Fibroblast of skin of right quadriceps (primary cell): ENCODE results near the gene PRDM2.
A peak's percentile ranks its signal among the peaks of the same experiment; 100 is the strongest.

ENCODE experiments used
- DNase-seq: peaks from one replicate; pipeline ENCODE4 v3.0.0-alpha.2; 2013

The PRDM2 gene

DNA sequence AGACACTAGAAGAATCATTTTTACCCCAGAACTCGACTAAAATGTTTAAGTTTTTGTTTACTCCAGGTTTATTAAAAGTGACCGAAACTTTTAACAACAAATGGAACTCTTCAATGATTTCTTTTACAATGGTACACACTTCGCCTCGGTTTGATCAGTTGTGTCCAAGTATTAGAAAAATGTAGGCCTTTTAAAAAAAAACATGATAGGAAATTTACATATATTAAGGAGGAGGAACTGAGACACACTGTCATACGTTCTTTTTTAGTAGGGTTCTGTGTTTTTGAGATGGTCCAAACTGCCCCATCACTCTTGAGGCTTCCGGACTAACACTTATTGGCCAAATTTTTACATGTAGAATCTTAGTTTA, 1.3 kb downstream of the PRDM2 start:
- no peak for DNase-seq

GRCh38 chr1:13702425-13703127, 2.6 kb downstream of the PRDM2 start:
- DNase-seq = no peak

DNA sequence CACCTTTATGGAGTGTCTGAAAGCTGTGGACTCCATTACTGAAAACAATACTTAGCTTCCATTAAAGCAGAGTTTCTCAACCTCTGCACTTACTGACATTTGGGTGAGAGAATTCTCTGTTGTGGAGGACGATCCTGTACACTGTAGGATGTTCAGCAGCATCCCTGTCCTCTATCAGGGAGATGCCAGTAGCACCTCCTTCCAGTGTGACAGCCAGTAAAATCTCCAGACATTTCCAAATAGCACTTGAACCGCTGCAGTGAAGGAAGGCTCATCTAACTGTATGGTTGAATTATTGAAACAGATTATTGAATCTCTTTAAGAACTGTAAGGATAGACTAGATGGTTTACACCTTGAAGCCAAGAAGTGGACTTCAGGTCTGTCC, 3.1 kb downstream of the PRDM2 start:
- no peak for DNase-seq

DNA sequence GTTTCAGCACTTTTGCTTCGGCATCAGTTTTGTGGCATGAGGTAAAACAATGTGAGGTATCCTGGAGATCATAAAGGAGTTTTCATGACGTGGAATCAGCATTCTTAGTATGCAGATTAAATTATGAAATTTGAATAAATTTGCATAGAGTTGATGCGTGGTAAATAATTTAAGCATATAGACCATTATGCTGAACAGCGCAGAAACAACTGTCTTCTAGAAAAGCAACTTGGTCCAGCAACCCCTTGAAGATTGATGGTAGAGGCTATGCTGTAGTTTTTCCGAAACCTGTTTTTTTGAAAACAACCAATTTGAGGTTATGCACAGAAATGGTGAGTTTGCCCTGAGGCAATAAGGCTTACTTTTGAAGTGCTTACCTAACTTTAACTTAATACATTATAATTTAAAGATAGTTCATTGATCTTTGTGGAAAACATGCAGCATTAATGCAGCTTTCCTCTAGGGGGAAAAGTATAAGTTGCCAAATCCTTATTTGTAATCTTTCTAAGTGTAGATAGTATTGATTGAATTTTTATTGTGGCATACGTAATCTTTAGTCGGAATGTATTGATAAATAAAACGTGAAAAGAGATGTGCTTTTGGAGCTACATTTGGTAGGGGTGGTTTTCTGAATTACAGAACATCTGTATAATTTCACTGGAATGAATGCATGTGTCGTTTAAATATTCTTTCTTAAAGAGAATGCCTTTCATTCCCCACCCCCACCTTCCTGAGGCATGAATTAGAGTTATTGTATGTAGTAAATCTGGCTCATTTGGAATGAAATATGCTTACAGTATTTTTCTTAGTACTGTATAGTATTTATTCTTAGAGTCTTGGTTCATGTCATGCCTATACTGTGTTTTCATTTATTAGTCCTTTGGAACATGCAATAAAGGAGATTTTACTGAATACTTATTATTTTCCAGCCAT, 3.8 kb downstream of the PRDM2 start:
- peak; percentile 14 for DNase-seq

DNA sequence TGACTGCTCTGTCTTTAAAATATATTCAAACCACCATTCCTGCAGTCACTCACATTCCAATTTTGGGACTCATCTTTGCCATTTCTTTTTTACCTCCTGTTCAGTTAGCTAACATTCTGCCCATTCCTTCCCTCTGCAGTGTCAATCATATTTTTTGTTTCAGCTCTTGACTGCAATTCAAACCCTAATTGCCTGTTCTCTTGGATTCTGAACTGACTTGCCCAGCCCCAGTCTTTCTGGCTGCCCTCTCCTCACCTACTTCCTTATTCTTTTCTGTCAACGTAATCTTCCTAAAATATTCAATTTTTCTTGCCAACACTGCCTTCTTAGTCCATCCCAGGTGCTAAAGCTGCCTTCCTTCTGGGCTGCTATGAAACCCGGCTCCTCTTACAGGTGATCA, 6.1 kb downstream of the PRDM2 start:
- DNase-seq = no peak

DNA sequence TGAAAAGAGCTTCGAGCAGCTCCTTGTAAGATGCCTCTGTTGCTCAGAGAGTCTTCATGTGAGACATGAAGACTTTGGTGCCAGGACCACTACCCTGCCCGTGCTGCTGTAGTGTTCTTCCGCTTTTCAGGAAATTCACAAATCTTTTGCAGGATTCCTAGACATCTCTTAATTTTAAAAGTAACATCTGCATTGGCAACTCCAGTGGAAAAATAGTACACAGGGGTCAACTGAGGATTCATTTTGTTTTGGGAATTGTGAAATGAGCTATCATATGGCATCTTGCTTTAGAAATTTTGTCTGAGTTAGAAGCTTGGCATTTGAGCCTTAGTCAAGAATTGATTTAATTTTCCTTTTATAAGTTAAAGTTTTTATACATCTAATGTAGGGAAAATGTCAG, 7.2 kb downstream of the PRDM2 start:
- DNase-seq = peak; percentile 45

DNA sequence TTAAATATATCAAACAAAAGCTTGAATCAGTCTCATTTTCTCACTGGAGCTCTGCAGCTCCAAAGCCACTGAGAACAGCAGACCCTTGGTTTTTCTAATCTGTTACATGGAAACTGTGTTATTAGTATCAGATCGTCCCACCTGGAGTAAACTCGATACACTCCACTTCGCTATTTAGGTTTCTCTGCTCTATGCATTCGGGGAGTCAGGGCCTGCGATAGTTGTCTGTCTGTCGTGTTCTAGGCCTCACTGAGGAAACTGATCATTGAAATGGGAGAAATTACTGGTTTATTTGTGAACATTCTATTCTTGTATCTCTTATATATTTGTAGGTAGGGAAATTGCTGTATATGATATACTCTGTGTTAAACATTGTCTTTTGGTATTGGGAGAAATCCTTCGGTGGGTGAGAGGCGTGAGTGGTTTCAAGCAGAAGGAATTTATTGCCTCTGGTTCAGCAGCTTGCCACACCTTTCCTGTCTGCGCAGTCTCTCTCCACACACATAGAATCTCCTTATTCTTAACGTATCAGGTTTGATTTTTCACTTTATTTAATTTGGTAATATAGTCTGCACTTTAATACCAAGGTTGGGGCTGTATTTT, 8.5 kb downstream of the PRDM2 start:
- no peak for DNase-seq

GRCh38 chr1:13710086-13710485, 10.1 kb downstream of the PRDM2 start:
- DNase-seq = no peak

DNA sequence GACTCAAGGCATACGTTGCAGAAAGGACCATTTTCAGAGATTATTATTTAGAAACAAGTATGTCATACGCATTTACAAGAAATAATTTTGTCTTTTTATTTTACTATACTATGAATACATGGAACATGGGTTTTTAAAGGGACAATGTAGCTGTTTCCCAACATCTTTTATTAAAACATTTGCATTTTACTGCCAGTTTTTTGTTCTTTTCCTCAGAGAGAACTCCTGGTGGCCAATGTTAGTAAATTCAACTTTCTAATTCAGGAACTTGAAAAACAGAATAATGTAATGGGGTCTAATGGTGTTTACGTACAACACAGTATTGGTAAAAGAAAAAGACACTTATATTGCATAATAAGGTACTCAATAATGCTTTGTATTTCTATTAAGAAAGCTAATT, 14.9 kb downstream of the PRDM2 start:
- DNase-seq = peak; percentile 19

- peak; percentile 83 for DNase-seq
These were observed 15.8 kb downstream of the PRDM2 start for GRCh38 chr1:13715616-13716287.

DNA sequence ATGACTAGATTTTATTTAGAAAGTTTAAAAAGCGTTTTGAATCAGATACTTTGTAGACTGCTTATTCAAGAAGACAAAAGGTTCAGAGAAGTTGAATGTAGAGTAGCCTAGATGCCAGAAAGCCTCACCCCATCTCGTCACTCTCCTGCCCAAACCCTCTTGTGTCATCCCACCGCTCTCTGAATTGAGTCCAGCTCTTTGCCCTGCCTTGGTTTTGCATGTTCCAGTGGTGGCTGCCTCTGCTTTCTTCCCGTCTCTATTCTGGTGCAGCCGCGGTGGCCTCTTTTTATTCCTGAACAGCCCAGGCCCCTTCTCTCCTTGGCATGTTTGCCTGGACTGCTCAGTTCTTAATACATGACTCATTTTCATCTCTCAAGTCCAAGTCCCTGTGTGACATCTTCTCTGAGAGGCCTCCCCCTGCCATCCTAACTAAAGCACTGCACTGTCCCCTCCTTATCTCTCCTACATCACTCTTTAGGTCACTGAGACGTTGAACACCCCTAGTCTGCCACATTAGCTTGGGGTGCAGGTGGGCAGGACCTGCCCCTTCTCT, 22.9 kb downstream of the PRDM2 start:
- DNase-seq = no peak

- peak; percentile 19 for DNase-seq
These were observed 23.8 kb downstream of the PRDM2 start for GRCh38 chr1:13723810-13724209.

- peak; percentile 84 for DNase-seq
These were observed 25.8 kb downstream of the PRDM2 start for GRCh38 chr1:13725714-13726175.

DNA sequence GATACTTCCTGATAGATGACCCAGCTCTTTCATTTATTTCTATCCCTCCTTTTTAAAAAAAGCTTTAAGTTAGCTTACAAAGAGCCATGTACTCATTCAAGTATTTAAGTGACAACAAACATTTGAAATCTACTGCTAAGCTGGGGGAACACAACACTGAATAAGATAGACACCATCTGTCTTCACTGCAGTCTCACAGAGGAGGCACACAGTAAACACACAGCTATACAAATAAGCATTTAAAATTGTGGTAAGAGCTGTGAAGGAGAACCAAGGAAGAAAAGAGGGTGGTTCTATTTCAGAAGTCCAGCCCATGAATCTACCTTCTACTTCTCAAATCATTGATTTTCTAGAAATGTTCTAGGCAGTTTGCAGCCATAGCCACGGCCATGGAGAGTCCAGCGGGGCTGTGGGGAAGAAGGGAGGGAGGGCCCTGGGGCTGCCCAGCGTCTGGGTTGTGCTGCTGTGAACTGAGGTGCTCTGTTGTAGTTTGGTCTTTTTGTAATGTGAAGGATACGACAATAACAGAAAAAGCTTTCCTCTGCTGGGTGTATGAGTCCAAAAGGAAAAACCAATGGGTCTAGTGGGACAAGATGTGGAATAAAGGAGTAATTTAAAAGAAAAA, 28.2 kb downstream of the PRDM2 start:
- DNase-seq = no peak

- no peak for DNase-seq
These were observed 30.3 kb downstream of the PRDM2 start for GRCh38 chr1:13730291-13730690.

GRCh38 chr1:13730751-13731482, 30.9 kb downstream of the PRDM2 start:
- DNase-seq = no peak

DNA sequence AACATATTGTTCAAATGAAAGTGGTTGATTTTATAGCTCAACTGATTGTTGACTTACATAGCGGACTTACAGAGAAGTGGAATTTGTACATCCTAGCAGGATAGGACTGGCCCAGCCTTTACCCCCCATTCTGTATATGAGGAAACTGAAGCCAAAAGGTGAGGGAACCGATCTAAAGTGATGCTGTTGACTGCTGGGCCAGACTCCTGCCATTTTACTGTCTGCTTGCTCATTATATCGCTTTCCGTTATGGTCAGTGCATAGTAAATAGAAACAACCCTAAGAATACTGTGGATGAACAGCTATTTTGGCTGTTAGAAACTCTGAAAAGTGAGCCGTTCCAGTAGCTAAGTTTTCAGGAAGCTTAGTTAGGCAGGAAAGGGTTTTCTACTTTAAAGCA, 31.9 kb downstream of the PRDM2 start:
- DNase-seq = no peak

- DNase-seq = no peak
These were observed 33.1 kb downstream of the PRDM2 start for GRCh38 chr1:13732971-13733667.

DNA sequence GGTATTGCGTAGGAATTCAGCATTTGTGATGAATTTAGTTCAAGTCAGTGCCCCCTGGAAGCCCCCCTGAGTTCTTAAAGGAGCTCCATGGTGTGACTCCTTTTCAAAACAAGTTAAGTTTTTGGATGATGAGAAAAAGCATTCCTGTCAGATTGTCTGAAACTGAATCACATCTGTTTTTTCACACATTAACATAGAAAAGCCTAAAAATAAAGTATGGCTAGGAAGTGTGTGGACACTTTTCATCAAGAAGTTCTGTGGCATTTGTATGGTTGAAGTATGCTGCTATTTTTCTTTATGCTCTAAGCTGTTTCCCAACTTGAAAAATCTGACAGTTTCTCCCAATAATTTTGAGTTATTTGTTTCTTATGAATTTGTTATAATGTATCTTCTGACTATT, 33.7 kb downstream of the PRDM2 start:
- DNase-seq = peak; percentile 54

- no peak for DNase-seq
These were observed 35.4 kb downstream of the PRDM2 start for GRCh38 chr1:13735168-13735930.
